ENCODE data around the gene SAPCD2. TPM values are rescaled to one million over a fixed set of nuclear protein-coding genes. Genes with fewer than 3 reads are reported as not detected.

Gene SAPCD2
- total RNA-seq, 1 experiment from 2014 or later = 29.8 TPM

GRCh38 chr9:137054932-137055384, 15.4 kb downstream of the SAPCD2 start:
- TF ChIP-seq CTCF (conservative IDR thresholded peaks at IDR 0.05) = no peak
- Histone ChIP-seq H3K9me3 (ENCODE audit: control insufficient read depth, low read depth, low read length) (no peaks in the 10 kb centered on the region), H4K91ac (ENCODE audit: insufficient read length, low read depth, low read length) (no peak overlapping the region), H2BK12ac (ENCODE audit: insufficient read length, low read depth, low read length) (no peak overlapping the region), H3K79me1 (ENCODE audit: insufficient read depth, low read depth, low read length, poor library complexity, severe bottlenecking) (no peaks in the 10 kb centered on the region), H3K79me2 (ENCODE audit: insufficient read depth, low read length) (no peaks in the 10 kb centered on the region), H2AK5ac (ENCODE audit: insufficient read length, low read length) (no peak overlapping the region), H4K8ac (replicated peaks; ENCODE audit: insufficient read length, low read depth, low read length) (no peak overlapping the region), H3K4ac (ENCODE audit: low read depth, low read length) (no peak overlapping the region), H4K20me1 (ENCODE audit: control insufficient read depth, insufficient read depth, insufficient read length) (no peaks in the 10 kb centered on the region), H3K27ac (ENCODE audit: insufficient read length, low read depth, low read length) (no peak overlapping the region), H4K5ac (ENCODE audit: insufficient read length, low read depth, low read length) (no peak overlapping the region), H3K18ac (ENCODE audit: insufficient read length, low read depth, low read length) (no peak overlapping the region), H3K4me1 (ENCODE audit: insufficient read depth, low read length) (no peaks in the 10 kb centered on the region), H2BK15ac (ENCODE audit: low read depth, low read length) (no peak overlapping the region), H3K23ac (ENCODE audit: insufficient read length, low read depth, low read length) (no peak overlapping the region), H3K9ac (ENCODE audit: extremely low read depth, insufficient read length, low read length) (no peak overlapping the region), H2BK5ac (ENCODE audit: insufficient read length, low read length) (no peak overlapping the region), H3K14ac (ENCODE audit: insufficient read depth, low read length) (no peak overlapping the region), H3K23me2 (ENCODE audit: insufficient read length, low read depth, low read length, poor library complexity, severe bottlenecking) (peaks cover 6% of the 10 kb centered on the region), H2BK120ac (ENCODE audit: low read depth, low read length, poor library complexity, severe bottlenecking) (no peak overlapping the region), H3K27me3 (ENCODE audit: insufficient read depth, low read length) (peaks cover 2% of the 10 kb centered on the region; the same call in 1 of the 2 replicates), H3T11ph (ENCODE audit: low read length) (no peak overlapping the region), H3K56ac (ENCODE audit: insufficient read length, low read depth, low read length) (no peak overlapping the region), H3K4me2 (ENCODE audit: insufficient read depth, insufficient read length, low read length) (peak overlapping the region; percentile 49), H2AFZ (ENCODE audit: low read length) (no peak overlapping the region), H2BK20ac (ENCODE audit: low read depth, low read length, poor library complexity, severe bottlenecking) (no peak overlapping the region)
- H3K9me3 Mint-ChIP-seq = no peaks in the 10 kb centered on the region
- no peak overlapping the region; a peak in 1 of 5 replicates for H3K4me3 Mint-ChIP-seq
- H3K4me1 Mint-ChIP-seq = peaks cover 2 to 7% of the 10 kb centered on the region in 2 experiments
- no CpG with 5 or more reads among the region's 17 CpGs for WGBS (ENCODE audit: extremely low coverage, insufficient read length, low lambda C conversion rate)
- H3K36me3 Mint-ChIP-seq (ENCODE audit: insufficient read depth in 1 of 3, low read depth in 3 of 3) = no peaks in the 10 kb centered on the region
- DNase-seq = no peak
- H3K27me3 Mint-ChIP-seq (ENCODE audit: low read depth) = peaks cover 64% of the 10 kb centered on the region
- H3K27ac Mint-ChIP-seq = no peak overlapping the region

Data from H9 (cell line).